GM12891 (cell line): Measurements from ENCODE around the gene BPGM.

ENCODE experiments used
- DNase-seq: peaks from one replicate; pipeline ENCODE4 v3.0.0; 2011; ENCODE audit warnings: low spot score; ENCODE audit not compliant: insufficient read length
- FAIRE-seq: peaks from 2 replicates; lab custom pipeline; 2011; peaks lifted over from hg19 to GRCh38; lab: Jason Lieb, UNC
- PAX5 ChIP-seq: IDR thresholded peaks from 2 replicates; pipeline ENCODE4 v1.6.1; 2011; ENCODE audit warnings: low read length, moderate library complexity, mild to moderate bottlenecking; ENCODE audit not compliant: insufficient read depth, severe bottlenecking
- POLR2A ChIP-seq: IDR thresholded peaks from 2 replicates; pipeline ENCODE4 v1.6.1; 2011; ENCODE audit warnings: low read depth, low read length, control low read depth
- POLR2AphosphoS5 ChIP-seq: IDR thresholded peaks from 2 replicates; pipeline ENCODE4 v1.6.1; 2011; ENCODE audit warnings: low read depth, low read length, control low read depth
- POU2F2 ChIP-seq: IDR thresholded peaks from 2 replicates; pipeline ENCODE4 v1.6.1; 2011; ENCODE audit warnings: low read depth, mild to moderate bottlenecking, control low read depth, low read length, moderate library complexity
- SPI1 ChIP-seq: IDR thresholded peaks from 2 replicates; pipeline ENCODE4 v1.6.1; 2011; ENCODE audit warnings: low read depth, low read length, control low read depth
- TAF1 ChIP-seq: IDR thresholded peaks from 2 replicates; pipeline ENCODE4 v1.6.1; 2011; ENCODE audit warnings: low read depth, low read length, control low read depth

BPGM gene

DNA sequence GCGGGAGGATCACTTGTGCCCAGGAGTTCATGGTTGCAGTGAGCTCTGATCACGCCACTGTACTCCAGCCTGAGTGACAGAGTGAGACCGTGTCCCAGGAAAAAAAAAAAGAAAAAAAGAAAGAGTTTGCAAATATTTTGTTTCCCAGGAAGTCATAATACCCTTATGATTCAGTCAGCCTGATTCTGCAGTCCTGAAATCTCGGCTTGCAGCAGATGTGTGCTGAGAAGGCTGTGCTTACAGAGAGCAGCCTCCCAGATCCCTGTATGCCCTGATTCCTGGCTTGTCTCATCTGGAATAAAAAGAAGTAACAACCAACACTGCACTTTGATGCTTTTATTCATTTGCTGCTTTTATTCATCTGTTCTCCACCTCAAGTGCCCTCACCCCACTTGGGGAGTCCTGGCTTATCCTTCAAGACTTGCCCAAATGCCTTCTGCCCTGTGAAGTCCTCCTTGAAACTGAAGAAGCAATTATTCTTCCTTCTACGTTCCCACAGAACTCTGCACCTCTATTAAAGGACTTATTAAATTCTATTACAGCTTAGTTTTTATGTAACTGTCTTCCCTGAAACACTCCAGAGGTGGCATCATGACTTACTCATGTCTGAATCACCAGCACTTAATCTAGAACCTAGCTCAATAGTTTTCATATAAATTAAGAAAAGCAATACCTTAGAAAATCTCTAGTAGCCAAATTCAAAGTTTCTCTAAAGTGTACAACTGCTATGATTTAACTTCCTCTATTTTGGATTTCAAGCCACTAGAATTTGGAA lies 27.7 kb upstream of the BPGM start:
- TF ChIP-seq POLR2A (no peak), TAF1 (no peak), SPI1 (no peak), POU2F2 (no peak), PAX5 (no peak), POLR2AphosphoS5 (no peak)
- no peak for FAIRE-seq
- no peak for DNase-seq

DNA sequence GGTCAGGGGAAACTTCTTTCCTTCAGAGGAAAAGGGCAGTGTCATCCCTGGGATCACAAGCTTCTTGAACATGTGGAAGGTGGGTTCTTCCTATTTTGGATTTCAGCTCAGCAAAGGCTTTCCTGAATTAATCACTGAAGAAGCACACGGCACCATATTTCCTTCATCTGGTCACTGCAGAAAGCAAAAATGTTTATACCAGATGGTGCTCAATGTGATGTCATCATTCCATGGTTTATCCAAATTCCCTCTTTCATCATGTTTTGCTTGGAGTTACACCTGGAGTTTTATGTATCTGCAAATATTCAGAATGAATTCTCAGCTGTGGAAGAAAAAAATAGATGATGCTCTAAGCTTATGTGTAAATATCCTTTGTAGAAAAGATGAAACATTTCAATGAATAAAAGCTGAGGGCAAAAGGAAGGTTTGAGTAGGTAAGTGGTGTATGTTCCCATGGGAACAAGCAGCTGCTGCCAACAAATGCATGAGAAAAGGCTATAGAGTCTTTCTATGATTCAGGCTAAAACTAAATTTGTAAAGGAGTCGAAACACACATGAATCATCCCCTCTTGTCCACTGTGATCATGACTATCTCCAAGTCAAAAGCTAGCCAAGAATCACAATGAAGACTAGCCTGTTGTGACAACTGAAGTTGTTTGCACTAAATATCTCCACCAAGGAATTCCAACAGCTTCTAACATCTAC lies 26.9 kb upstream of the BPGM start:
- no peak for FAIRE-seq

DNA sequence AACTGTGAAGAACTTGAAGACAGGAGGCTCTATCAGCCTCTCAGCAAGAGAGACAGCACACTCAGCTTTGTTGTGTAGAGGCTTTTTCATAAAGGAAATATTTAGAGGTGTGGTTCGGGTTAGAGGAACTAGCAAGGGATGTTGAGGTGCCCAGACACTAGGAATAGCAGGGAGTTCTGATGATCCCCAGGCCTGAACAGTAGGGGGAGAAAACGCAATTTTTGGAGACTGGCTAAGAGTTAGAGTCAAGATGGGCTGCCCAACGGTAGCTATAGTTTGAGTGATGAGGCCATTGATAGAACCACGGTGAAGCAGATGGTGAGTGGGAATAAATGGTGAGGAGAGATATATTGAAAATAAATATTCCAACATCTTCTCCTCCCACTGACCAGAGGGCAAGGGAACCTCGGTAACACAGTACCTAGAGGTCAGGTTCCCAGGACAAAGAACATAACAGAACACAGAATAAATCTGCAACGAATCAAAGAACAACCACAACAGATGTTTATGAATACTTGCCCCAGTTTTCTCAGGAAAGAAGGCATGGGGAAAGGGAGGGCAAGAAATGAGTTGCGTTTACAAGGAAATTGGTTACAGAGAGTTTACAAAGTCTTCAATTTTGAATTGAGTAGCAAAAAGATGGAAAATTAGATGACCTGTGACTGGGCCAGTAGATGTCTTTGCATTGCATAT lies 24.2 kb upstream of the BPGM start:
- FAIRE-seq (no peak), DNase-seq (no peak)
- no peak for TF ChIP-seq POU2F2
- TF ChIP-seq POLR2A, result no peak
- no peak for TF ChIP-seq SPI1
- TF ChIP-seq TAF1, result no peak
- TF ChIP-seq PAX5, result no peak
- TF ChIP-seq POLR2AphosphoS5, result no peak

More for the DNA sequence above, 26.9 kb upstream of the BPGM start:
- TF ChIP-seq POU2F2 (no peak), PAX5 (no peak), TAF1 (no peak), SPI1 (no peak), POLR2AphosphoS5 (no peak), POLR2A (no peak)
- DNase-seq, result no peak

GRCh38 chr7:134623193-134623592 lies 23.5 kb upstream of the BPGM start:
- FAIRE-seq (no peak), DNase-seq (no peak)
- no peak for TF ChIP-seq TAF1
- TF ChIP-seq SPI1, result no peak
- no peak for TF ChIP-seq PAX5
- no peak for TF ChIP-seq POLR2AphosphoS5

DNA sequence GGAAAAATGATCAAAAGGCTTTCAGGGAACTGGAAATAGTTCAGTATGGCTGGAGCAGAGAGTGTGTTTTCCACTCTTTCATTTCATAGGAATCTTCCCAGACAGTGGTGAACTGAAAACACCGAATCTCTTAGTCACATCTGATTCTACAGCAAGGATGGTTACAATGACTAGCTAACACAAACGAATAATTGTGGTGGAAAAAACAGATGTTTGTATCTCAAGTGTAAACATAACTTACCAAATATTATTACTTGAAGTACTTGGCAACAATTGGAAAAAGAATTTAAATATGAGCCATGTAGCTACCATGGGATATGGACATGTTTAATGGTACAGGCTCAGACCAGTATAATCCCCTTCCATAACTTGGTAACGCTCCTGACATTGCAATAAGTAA lies 21.1 kb upstream of the BPGM start:
- no peak for FAIRE-seq
- no peak for DNase-seq
- TF ChIP-seq POLR2AphosphoS5, result no peak
- no peak for TF ChIP-seq POU2F2

- no peak for FAIRE-seq
- TF ChIP-seq POU2F2 (no peak), POLR2A (no peak), PAX5 (no peak), SPI1 (no peak), TAF1 (no peak), POLR2AphosphoS5 (no peak)
- DNase-seq, result no peak
Measured at GRCh38 chr7:134627109-134627774, 19.4 kb upstream of the BPGM start.

DNA sequence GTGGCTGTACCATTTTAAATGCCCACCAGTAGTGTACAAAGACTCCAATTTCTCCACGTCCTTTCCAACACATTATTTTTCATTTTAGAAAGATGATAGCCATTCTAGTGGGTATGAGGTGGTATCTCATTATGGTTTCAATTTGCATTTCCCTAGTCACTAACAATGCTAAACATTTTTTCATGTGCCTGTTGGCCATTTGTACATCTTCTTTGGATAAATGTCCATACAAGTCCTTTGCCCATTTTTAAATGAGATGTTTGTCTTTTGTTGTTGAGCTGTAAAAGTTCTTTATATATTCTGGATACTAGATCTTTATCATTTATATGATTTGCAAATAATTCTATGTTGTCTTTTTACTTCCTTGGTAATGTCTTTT lies 18.9 kb upstream of the BPGM start:
- TF ChIP-seq SPI1 (no peak), POU2F2 (no peak), POLR2A (peak; percentile 66; the same call in 1 of the 2 replicates), POLR2AphosphoS5 (peak; percentile 64; the same call in 1 of the 2 replicates), PAX5 (no peak), TAF1 (no peak)
- FAIRE-seq (no peak), DNase-seq (no peak)

GRCh38 chr7:134629445-134629844 lies 17.2 kb upstream of the BPGM start:
- FAIRE-seq, result no peak
- no peak for DNase-seq
- TF ChIP-seq PAX5, result no peak
- TF ChIP-seq POU2F2, result no peak
- no peak for TF ChIP-seq POLR2AphosphoS5
- no peak for TF ChIP-seq SPI1
- no peak for TF ChIP-seq POLR2A

DNA sequence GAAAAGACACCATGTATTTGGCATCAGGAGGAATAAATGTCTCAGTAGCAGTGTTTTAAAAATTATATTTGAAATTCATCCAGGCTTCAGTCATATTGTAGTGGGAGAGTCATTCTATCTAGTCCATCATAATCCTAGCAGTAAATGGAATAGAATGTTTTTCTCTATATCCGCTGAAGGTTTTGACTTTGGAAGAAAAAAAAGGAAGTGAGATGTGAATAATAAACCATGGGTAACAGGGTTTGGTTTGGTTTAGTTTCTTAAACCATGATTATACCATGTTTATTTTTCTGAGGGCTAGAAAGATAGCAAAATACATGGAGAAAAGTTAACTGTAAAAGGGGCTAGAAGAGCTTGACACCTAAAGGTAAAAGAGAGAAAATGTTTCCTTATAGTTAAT lies 16.4 kb upstream of the BPGM start:
- FAIRE-seq (no peak), DNase-seq (no peak)
- no peak for TF ChIP-seq POU2F2
- peak; percentile 71 for TF ChIP-seq SPI1
